Gastroesophageal sphincter (tissue), 3 donors: ENCODE results near the gene POLR2F.

Experiments
- CTCF ChIP-seq, 4 experiments: fragments of 200-600 bp in 2 of 4; fragments of 450-650 bp in 2 of 4; sonication (generic) in 1 of 4; IDR thresholded peaks; one replicate each; pipeline ENCODE4 v1.5.1; 2017 to 2019; ENCODE audit warnings: antibody characterized with exemption in 4 of 4, mild to moderate bottlenecking in 2 of 4, moderate library complexity in 2 of 4
- POLR2A ChIP-seq, 2 donors: fragments of 450-650 bp; IDR thresholded peaks; one replicate each; pipeline ENCODE4 v1.6.1; 2017; ENCODE audit warnings: antibody characterized with exemption in 2 of 2, mild to moderate bottlenecking in 2 of 2, moderate library complexity in 1 of 2

DNA sequence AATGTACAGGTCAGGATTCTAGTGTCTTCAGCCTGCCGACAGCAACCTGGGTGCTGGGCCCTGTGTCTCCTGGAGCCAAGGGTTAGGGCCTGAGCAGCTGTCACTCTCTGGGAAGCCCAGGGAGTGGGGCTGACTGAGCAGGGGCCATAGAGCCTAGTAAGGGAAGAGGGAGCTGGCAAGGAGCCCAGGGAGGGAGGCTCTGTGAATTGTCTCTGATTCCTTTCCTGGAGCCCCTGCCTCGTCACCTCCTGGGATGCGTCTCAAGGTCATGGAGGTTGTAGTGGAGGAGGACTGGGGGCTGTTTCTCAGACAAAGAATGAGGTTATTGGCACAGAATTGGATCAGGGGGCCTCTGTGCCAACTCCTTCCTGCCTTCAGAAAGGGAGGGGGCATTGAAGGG lies 19.0 kb downstream of the POLR2F start:
- no peak for TF ChIP-seq CTCF (IDR thresholded peaks at IDR 0.05)
- TF ChIP-seq POLR2A (IDR thresholded peaks at IDR 0.05): no peak
